Ovary (tissue), 3 donors: ENCODE results near the gene PIP5K1B.

Experiments used
- CTCF ChIP-seq, 3 donors: fragments of 450-650 bp in 2 of 3; fragments of 200-600 bp in 1 of 3; IDR thresholded peaks; one replicate each; pipeline versions ENCODE4 v1.5.1 to v1.8.0; 2016 to 2022; ENCODE audit warnings: antibody characterized with exemption in 3 of 3, mild to moderate bottlenecking in 1 of 3
- EP300 ChIP-seq: sonication (generic); formaldehyde crosslinking; IDR thresholded peaks from one replicate; pipeline ENCODE4 v1.6.1; 2017; ENCODE audit warnings: antibody characterized with exemption
- POLR2A ChIP-seq: fragments of 450-650 bp; IDR thresholded peaks from one replicate; pipeline ENCODE4 v1.6.1; 2017; ENCODE audit warnings: antibody characterized with exemption, mild to moderate bottlenecking, moderate library complexity
- donor health status: DM: no; HTN: no; CAD: no.

GRCh38 chr9:68728731-68729130 is 23.7 kb downstream of the PIP5K1B start:
- no peak for TF ChIP-seq CTCF (IDR thresholded peaks at IDR 0.05)
- TF ChIP-seq EP300, result no peak
- no peak for TF ChIP-seq POLR2A
